ENCODE data around the gene NKPD1.

NKPD1 gene

GRCh38 chr19:45153339-45154063 lies 7.3 kb downstream of the NKPD1 start:
- no peak for TF ChIP-seq CTCF (IDR thresholded peaks at IDR 0.05; ENCODE audit: low read depth, low read length)
- H3K4me3 ChIP-seq (ENCODE audit: low read depth, low read length), result peak overlapping the region; percentile 41
- peaks cover 4% of the 10 kb centered on the region for H3K4me1 ChIP-seq
- peaks cover 7% of the 10 kb centered on the region; the same call in 1 of the 2 replicates for H3K9me3 ChIP-seq
- peak; percentile 85 for DNase-seq
- H3K27me3 ChIP-seq, result peaks cover 13% of the 10 kb centered on the region
- H3K36me3 ChIP-seq, result peaks cover 7% of the 10 kb centered on the region; the same call in 1 of the 2 replicates

GRCh38 chr19:45152504-45153338 lies 8.1 kb downstream of the NKPD1 start:
- Histone ChIP-seq H3K9me3 (peaks cover 7% of the 10 kb centered on the region; the same call in 1 of the 2 replicates), H3K36me3 (peaks cover 7% of the 10 kb centered on the region; the same call in 1 of the 2 replicates), H3K4me3 (ENCODE audit: low read depth, low read length) (no peak overlapping the region), H3K27me3 (peaks cover 13% of the 10 kb centered on the region), H3K4me1 (peaks cover 4% of the 10 kb centered on the region)
- peak; percentile 58 for DNase-seq
- TF ChIP-seq CTCF (IDR thresholded peaks at IDR 0.05; ENCODE audit: low read depth, low read length), result no peak

- Histone ChIP-seq H3K36me3 (peaks cover 7% of the 10 kb centered on the region; the same call in 1 of the 2 replicates), H3K9me3 (peaks cover 7% of the 10 kb centered on the region; the same call in 1 of the 2 replicates), H3K4me3 (ENCODE audit: low read depth, low read length) (no peak overlapping the region), H3K27me3 (peaks cover 13% of the 10 kb centered on the region), H3K4me1 (peaks cover 4% of the 10 kb centered on the region)
- TF ChIP-seq CTCF (IDR thresholded peaks at IDR 0.05; ENCODE audit: low read depth, low read length), result no peak
- DNase-seq, result no peak
These were observed 8.8 kb downstream of the NKPD1 start for GRCh38 chr19:45151821-45152503.

GRCh38 chr19:45151320-45151719 lies 9.5 kb downstream of the NKPD1 start:
- peaks cover 13% of the 10 kb centered on the region for H3K27me3 ChIP-seq
- peaks cover 8% of the 10 kb centered on the region for H3K36me3 ChIP-seq
- DNase-seq, result no peak
- H3K9me3 ChIP-seq, result peaks cover 7% of the 10 kb centered on the region; the same call in 1 of the 2 replicates
- no peak for TF ChIP-seq CTCF (IDR thresholded peaks at IDR 0.05; ENCODE audit: low read depth, low read length)
- H3K4me3 ChIP-seq (ENCODE audit: low read depth, low read length), result no peak overlapping the region
- H3K4me1 ChIP-seq, result peaks cover 4% of the 10 kb centered on the region

GRCh38 chr19:45150751-45151281 lies 10.0 kb downstream of the NKPD1 start:
- no peak for TF ChIP-seq CTCF (IDR thresholded peaks at IDR 0.05; ENCODE audit: low read depth, low read length)
- Histone ChIP-seq H3K9me3 (peaks cover 7% of the 10 kb centered on the region; the same call in 1 of the 2 replicates), H3K4me1 (peaks cover 4% of the 10 kb centered on the region), H3K4me3 (ENCODE audit: low read depth, low read length) (no peak overlapping the region), H3K27me3 (peaks cover 13% of the 10 kb centered on the region), H3K36me3 (peaks cover 13% of the 10 kb centered on the region)
- no peak for DNase-seq

All from BE2C (cell line).